ENCODE measurements around the gene NFIC.

DNA sequence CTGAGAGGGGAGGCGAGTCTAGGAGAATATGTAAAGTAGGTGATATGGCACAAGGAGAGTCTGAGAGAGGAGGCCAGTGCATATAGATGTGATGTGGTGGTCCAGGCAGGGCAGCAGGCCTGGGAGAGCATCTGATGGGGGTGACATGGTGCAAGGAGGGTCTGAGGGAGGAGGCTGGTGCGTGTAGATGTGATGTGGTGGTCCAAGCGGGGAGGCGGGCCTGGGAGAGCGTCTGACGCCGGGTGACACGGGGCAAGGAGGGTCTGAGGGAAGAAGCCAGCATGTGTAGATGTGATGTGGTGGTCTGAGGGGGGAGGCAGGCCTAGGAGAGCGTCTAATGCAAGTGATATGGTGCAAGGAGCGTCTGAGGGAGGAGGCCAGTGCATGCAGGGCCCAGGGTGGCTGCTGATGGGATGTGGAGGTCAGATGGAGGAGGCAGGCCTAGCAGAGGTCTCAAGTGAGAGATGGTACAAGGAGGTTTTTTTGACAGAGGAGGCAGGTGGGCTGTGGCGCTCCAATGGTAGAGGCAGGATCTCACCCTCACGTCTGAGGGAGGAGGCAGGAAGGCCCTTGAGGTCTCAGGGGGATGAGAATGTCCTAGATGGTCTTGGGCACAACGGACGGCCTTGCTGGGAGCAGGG, 16.2 kb downstream of the NFIC start:
- TF ChIP-seq, protein P1, sequence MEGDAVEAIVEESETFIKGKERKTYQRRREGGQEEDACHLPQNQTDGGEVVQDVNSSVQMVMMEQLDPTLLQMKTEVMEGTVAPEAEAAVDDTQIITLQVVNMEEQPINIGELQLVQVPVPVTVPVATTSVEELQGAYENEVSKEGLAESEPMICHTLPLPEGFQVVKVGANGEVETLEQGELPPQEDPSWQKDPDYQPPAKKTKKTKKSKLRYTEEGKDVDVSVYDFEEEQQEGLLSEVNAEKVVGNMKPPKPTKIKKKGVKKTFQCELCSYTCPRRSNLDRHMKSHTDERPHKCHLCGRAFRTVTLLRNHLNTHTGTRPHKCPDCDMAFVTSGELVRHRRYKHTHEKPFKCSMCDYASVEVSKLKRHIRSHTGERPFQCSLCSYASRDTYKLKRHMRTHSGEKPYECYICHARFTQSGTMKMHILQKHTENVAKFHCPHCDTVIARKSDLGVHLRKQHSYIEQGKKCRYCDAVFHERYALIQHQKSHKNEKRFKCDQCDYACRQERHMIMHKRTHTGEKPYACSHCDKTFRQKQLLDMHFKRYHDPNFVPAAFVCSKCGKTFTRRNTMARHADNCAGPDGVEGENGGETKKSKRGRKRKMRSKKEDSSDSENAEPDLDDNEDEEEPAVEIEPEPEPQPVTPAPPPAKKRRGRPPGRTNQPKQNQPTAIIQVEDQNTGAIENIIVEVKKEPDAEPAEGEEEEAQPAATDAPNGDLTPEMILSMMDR (conservative IDR thresholded peaks at IDR 0.05; ENCODE audit: low read length), result no peak
- TF ChIP-seq EZH2phosphoT487 (IDR thresholded peaks at IDR 0.05; ENCODE audit: borderline replicate concordance), result no peak

Measured in Loucy (cell line).